Measurements from ENCODE around the gene TSPYL2. TPM values are rescaled to one million over a fixed set of nuclear protein-coding genes. Genes with fewer than 3 reads are reported as not detected.

TSPYL2 gene
- 8.7 to 10.8 TPM (median 10.1 TPM) in 5 replicates for total RNA-seq (2022; extraction: Qiagen RNA extraction; ENCODE audit: low read depth)

GRCh38 chrX:53081925-53082772, at the start of gene TSPYL2:
TSPYL2 (plus strand) TSS chrX:53082367; CDS start chrX:53082499, 132 bp downstream.

DNA sequence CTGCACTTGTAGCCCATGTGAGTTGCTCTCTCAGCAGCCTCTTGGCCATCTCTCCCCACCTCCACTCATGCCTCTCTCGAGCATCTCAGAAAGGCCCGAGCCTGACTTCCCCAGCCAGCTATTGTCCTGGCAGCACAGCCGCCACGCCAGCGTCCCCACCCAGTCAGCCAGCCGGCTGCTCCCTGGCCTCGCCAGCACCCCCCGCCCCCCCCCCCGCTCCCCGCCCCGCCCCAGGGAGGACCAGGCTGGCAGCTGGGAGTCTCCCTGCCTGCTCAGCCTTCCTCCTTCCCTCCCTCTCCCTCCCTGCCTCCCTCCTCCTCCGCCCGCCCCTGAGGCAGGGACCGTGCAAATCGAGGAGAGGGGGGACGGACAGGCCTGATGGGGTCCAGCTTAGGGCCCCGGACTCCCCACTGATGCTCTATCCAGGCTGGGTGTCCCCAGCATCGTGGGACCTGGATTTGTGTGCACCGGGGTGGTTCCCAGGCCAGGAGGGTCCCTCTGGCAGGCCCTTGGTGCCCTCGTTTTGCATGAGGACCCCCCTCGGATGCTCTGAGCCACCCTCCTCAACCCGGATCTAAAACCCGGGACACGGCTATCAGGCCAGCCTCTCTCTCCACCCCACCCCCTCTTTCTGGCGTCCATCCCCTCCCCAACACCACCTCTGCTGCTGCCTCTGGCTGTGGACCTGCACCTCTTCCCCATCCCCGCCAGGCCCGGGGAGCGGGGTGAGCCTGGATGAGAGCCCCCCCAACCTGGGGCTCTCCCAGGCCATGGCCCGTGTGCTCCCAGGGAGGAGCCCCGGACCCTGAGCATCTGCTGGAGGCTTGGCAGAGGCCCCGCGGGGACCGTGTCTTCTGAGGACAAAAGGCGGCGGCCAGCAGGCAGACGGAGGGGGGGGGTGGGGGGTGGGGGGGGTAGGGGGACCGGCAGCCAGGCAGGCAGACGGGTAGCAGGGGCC, 33.7 kb upstream of the TSPYL2 start, which contains the start of gene GPR173:
Gene GPR173 (plus strand): TSS at position 621 of the 958 bp plus-strand sequence. CDS start 27,833 bp downstream, outside the sequence.

DNA sequence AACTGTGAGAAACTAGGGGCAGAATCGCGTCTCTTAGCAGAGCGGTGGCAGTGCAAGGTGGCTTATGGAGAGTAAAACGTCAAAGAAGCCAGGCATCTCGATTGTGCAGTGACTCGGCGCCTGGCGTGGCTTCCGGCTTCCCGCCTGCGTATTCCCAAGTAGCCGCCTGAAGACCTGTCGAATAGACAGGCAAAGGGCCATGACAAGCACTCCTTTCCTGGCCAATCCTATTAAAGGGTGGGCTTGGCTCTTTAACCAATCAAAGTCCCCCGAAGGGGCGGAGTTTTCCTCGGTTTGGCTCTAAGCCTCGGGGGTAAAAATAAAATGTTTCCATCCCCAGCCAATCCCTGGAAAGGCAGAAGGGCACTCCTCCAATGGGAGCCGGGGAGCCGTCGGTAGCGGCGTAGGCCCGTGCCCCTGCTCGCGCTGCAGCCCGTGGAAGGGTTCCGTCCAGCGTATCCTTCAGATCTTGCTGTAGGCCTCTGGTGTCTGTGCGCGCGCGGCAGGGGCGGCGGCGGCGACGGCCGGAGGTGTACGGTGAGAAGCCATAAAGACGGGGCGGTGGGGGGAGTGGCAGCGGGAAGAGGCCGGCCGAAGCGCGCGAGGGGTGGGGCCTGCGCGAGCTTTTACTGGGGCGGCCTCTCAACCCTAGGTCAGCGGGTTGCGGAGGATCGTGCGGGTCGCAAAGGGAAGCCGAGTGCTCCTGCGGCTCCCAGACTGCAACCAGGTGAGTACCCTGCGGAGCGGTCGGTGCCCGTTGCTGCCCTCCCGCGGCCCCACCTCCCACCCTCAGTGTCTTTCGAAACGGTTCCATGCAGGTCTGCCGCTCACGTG, 11.8 kb downstream of the TSPYL2 start, which contains the start of gene KANTR:
Gene KANTR (plus strand): TSS at position 395 of the 834 bp plus-strand sequence. CDS start 30,131 bp downstream, outside the sequence.

Other genes starting within 250 kb of the TSPYL2 start
- not detected in 5 replicates for gene XAGE3, start 214.3 kb upstream of the TSPYL2 start, total RNA-seq (2022; extraction: Qiagen RNA extraction; ENCODE audit: low read depth)
- 7.0 to 15.7 TPM (median 12.4 TPM) in 5 replicates for gene FAM156B, start 185.0 kb upstream of the TSPYL2 start, total RNA-seq (2022; extraction: Qiagen RNA extraction; ENCODE audit: low read depth)
- gene FAM156A, start 123.8 kb upstream of the TSPYL2 start, total RNA-seq (2022; extraction: Qiagen RNA extraction; ENCODE audit: low read depth): 9.1 to 22.4 TPM (median 15.2 TPM) in 5 replicates
- 0.01 to 0.02 TPM in 2 of 5 replicates, not detected in the others for gene GPR173, start 33.6 kb upstream of the TSPYL2 start, total RNA-seq (2022; extraction: Qiagen RNA extraction; ENCODE audit: low read depth)
- 1.1 to 1.8 TPM (median 1.6 TPM) in 5 replicates for gene KANTR, start 11.8 kb downstream of the TSPYL2 start, total RNA-seq (2022; extraction: Qiagen RNA extraction; ENCODE audit: low read depth)
- 52.5 to 65.0 TPM (median 59.0 TPM) in 5 replicates for gene KDM5C, start 142.8 kb downstream of the TSPYL2 start, total RNA-seq (2022; extraction: Qiagen RNA extraction; ENCODE audit: low read depth)
- gene IQSEC2, start 199.2 kb downstream of the TSPYL2 start, total RNA-seq (2022; extraction: Qiagen RNA extraction; ENCODE audit: low read depth): 32.3 to 40.0 TPM (median 38.0 TPM) in 5 replicates

Measured in A549 treated with DMSO at 1 μM for 4 hours (cell line).